NCI-H524 treated with DMSO at 0.1 percent for 48 hours (cell line): Measurements from ENCODE around the gene NLGN4X.
A peak's percentile ranks its signal among the peaks of the same experiment; 100 is the strongest.

Source experiments
- DNase-seq: peaks from one replicate; lab custom pipeline; 2025; lab: John Stamatoyannopoulos, UW

The NLGN4X gene

DNA sequence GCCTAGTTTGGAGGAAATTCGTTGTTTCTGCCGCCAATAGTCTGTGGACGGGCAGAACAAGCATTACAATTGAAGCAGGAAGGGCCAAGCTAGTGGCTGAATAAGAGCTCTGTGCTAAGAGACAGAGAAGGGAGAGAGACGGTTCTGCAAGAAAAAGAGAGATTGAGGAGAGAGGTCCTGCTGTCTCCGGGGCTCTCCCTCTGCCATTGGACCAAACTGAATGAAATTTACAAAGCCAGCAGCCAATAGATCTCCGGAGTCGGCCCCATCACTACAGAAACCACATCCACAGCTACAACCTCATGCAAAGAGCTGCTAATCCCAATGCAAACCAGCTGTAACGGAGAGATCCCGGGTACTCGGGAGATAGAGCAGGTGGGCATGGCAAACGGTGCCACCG lies at the start of gene NLGN4X:
Gene NLGN4X (minus strand): TSS at position 148 of the 400 bp plus-strand sequence. CDS start 77,401 bp downstream, outside the sequence.
- peak; percentile 73 for DNase-seq

DNA sequence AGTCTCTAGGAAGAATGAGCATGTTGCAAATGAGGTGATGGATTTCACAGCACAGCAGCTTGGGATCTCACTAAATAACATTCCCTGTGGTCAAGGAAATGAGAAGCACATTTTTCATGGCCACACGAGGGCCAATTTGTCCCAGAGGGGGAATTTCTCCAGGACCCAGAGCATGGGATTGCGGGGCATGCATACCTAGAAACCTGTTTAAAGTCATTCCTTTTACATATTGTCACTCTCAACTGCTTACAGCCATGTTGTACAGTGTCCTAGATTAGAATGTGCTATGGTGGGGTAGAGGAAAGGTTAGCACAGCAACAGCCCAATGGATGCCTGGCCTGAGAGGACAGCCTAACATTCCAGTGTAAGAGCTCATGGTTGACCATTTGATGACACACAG lies 37.4 kb upstream of the NLGN4X start:
- no peak for DNase-seq

- no peak for DNase-seq
Measured at GRCh38 chrX:6262959-6263358, 34.3 kb upstream of the NLGN4X start.

- no peak for DNase-seq
Measured at GRCh38 chrX:6257025-6257424, 28.4 kb upstream of the NLGN4X start.

DNA sequence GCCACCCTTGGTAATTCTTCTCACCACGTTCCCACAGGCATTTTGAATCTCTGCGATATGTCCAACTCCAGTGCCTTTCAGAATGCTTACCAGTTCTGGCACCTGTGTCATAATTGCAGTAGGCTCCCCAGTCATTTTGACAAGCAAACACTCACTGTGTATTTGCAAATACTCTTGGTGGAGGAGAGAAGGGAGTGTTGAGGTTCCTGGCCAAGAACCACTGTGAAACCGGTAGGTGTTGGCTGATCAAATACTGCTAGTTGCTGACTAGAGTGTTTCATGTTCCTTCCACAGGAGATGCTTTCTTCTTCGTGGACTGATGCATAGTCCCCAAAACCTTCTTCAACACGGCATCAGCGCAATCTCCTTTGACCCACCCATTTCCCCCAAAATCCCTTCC lies 16.0 kb upstream of the NLGN4X start:
- no peak for DNase-seq

GRCh38 chrX:6238576-6238975 lies 9.9 kb upstream of the NLGN4X start:
- no peak for DNase-seq

DNA sequence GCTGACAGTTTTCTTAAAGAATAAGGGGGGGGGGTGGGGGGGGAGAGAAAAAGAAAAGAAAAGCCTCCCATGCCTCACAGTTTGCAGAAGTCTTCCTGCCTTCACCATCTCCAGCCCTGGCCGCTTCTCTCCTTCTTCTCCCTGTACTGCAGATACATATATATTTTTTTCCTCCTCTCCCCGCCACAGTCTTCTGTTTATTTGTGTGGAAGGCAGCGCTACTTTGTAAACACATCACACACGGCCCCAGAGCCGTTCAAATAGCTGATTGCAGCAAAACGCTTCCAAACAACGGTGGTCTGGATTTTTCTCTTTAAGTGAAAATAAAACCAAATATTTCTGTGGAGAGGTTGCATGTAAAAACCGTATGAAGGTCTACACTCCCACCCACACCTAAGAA lies 732 bp downstream of the NLGN4X start:
- no peak for DNase-seq

GRCh38 chrX:6227453-6227835 lies 1.2 kb downstream of the NLGN4X start:
- DNase-seq: no peak

- DNase-seq: no peak
Measured at GRCh38 chrX:6226596-6227452, 1.8 kb downstream of the NLGN4X start.

DNA sequence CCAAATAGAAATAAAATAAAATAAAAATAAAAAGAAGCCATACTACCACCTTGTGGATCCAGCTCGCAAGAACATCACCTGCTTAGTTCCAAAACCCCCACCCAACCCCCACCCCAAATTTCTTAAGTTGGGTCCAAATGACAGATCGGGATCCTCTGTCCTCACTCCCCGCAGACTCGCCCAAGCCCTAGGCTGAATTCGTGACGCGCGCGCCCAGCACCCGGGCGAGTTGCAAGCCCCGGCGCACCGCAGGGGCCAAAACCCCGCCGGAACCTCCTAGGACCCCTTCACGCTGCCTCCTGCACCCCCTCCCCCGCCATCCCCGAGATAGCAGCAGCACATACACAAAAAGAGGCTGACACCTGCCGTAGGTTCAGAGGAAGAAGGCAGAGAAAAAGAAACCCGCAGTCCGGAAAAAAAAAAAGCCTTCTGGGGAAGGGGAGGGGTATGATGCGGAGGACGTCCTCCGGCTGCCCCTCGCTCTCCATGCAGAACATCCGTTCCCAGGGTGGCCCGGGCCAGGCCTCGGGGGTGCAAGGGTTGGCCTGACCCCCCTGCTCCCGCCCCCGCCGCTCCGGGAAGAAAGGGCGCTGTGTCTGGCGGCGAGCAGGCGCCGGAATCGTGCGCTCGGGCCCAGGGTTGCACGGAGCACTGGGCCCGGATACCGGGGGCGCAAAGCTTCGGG lies 2.6 kb downstream of the NLGN4X start:
- DNase-seq: no peak

DNA sequence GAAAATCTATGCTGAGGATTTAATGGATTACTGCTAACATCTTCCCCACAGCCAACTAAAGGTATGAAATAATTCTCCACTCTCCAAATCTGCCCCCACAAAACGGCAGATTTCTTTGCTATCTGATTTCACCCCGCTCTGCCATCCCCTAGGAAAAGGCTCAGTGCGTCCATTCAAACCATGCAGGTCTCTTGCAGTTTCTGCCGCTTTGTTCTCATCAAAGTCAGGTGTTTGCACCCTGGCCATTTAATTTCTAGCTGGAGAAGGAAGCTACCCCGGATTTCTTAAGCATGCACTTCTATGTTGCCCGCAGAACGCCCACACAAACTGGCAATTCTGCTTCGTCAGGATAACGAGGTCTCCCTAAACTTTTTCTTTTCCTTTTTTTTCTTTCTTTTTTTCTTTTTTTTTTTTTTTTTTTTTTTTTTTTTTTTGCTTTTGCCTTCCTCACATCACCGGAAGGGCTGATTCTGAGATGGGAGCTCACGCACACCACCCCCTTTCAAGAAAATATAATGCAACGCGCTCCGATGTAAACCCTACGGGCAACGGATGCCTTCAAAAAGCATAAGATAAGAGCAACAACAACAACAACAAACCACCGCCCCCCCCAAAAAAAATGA lies 3.3 kb downstream of the NLGN4X start:
- no peak for DNase-seq

DNA sequence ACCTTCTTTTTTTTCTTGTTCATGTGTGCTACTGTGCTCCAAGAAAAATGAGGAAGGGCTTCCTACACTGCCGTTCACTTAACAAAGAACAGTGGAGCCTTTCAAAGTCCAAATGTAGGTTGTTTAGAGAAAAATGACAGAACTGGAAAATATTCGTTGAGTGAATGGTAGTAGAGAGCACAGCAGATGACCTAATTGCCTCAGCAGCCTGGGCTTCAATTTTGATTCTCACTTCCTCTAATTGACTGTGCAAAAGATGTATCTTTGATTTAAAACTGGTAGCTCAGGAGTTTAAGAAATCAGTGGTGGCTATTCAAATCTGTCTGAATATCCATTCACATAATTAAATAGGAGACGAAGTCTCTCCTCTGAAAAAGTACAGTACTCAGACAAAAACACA lies 5.2 kb downstream of the NLGN4X start:
- DNase-seq: no peak

DNA sequence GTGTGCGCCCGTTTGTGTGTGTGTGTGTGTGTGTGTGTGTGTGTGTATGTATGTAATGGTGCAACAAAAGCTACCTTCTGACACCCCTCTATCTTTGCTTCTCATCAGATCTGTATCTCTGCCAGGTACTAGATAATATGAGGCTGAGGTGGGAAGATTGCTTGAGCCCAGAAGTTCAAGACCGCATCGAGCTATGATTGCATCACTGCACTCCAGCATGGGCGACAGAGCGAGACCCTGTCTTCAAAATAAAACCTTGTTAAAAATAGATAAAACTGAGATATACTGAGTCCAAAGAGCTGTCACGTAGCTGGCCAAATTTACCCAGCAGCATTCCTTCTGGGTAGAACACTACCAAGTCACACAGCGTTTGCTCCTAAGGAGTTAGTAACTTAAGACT lies 18.4 kb downstream of the NLGN4X start:
- no peak for DNase-seq

GRCh38 chrX:6203462-6204215 lies 25.0 kb downstream of the NLGN4X start:
- no peak for DNase-seq

DNA sequence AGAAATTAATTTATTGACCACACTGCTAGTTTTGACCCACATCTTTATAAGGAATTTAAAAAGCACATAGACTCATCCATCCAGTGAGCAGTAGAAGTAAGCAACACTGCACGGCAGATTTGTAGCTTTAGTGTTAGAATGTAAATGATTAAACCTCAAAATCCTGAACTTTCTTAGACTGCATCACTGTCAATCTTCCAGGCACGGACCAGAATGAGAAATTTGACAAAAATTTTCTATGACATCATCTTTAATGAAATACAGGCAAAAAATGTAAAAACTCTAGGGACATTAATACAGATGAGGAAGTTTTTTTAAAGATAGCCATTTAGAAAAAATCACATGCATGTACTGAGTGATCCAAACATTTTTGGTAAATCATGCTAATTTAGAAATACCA lies 29.2 kb downstream of the NLGN4X start:
- DNase-seq: no peak

GRCh38 chrX:6187256-6187655 lies 41.4 kb downstream of the NLGN4X start:
- DNase-seq: no peak

DNA sequence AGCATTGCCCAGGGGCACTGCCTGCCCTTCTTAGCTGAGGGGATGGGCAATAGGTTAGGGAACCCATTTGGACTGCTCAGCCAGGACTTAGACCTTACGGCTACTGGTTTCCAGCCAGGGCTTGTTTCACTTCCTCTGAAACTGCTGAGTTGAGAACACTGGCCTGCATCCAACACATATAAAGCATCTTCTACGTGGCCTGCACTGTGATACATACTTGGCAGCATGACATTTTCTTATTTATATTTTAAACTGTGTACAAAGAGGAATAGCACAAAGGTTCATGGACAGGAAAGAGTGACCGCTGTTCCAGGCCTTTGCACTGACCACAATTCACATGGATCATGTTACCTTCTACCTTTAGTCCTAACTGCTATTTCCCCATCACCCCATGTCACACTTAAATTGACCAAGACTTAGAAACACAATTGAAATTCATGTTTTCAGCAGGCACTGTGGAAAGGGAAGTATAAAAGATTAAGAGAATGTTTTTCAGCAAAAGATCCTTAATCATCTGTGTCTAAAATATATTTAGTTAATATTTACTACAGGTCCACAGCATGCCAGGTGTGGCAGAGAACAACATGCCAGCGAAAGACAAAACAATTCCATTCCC lies 43.7 kb downstream of the NLGN4X start:
- no peak for DNase-seq

DNA sequence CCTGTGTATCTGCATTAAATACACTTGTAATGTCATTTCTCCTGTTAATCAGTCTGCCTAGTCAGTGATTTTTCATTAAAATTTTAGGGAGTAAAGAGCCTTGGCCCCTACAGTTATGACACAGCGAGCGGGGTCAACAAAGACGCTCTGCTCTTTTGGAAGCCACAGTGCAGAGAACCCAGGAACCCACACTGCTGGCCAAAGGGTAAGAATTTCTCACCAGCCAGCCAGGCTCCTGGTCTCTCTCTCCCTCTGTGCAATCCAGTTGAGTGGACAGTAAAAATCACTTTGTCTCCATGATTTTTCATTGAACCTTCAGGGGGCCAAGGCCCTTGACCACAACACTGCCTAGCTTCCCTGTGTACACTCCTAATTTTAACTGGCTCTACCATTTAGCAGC lies 52.8 kb downstream of the NLGN4X start:
- DNase-seq: no peak

DNA sequence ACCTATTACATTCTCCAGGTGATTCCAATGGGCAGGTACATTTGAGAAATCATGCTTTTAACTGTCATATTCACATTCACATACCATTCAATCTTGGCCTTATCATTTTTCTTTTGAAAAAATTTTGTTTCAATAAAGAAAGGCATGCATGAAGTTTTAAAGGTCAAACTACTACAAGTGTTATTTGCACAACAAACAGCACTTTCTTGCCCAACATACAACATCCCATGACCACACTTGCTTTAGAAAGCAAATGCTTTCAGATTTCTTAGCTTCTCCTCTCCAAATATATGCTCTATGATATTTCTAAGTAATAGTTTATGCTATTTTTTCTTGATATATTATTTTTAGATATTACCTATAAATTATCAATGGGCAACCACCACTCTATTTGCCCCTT lies 58.2 kb downstream of the NLGN4X start:
- DNase-seq: no peak

GRCh38 chrX:6169407-6169806 lies 59.3 kb downstream of the NLGN4X start:
- DNase-seq: no peak

DNA sequence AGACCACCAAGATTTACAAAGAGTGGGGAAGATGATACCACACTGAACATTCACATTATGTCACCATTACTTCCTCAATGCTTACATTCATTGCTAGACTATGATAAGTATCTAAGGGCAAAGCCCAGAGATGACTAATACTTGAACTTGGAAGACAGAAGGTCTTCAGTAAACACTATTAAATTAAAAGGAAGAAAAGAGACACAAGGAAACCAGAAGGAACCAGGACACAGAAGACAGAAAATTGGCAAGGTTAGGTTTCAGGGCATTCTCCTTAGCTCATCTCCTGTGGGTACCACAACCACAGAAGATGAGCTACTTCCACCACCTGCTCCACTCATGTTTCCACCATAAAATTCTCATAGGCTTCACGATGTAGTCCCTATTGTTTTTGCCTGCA lies 64.9 kb downstream of the NLGN4X start:
- no peak for DNase-seq

DNA sequence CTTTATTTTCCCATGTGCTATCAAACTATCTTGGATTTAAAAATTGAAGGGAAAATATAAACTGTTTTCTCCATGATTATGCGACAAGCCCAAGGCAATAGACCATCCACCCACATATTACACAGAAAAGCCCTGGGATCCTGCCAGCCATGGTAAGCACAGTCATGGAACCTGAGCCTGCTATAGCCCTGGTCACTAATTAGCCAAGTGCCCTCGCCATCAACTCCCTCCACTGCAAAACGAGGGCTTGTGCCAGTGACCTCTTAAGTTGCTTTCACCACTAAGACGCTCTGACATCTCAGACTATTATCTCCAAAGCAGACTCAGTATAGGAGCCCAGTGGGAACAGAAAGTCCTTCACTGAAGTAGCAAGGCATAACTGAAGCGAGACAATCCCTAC lies 69.2 kb downstream of the NLGN4X start:
- no peak for DNase-seq
